ENCODE measurements around the gene GATAD2B.

GRCh38 chr1:153919876-153920852 is 2.6 kb downstream of the GATAD2B start:
- TF ChIP-seq CTCF (IDR thresholded peaks at IDR 0.05) (peak in 1 of 5 experiments; percentile 13), EP300 (IDR thresholded peaks at IDR 0.05; ENCODE audit: low read depth) (no peak), POLR2A (IDR thresholded peaks at IDR 0.05) (no peak)
